Gastroesophageal sphincter (tissue), 3 donors: ENCODE results near the gene CCDC93.

ENCODE experiments used
- CTCF ChIP-seq, 4 experiments: fragments of 200-600 bp in 2 of 4; fragments of 450-650 bp in 2 of 4; sonication (generic) in 1 of 4; IDR thresholded peaks; one replicate each; pipeline ENCODE4 v1.5.1; 2017 to 2019; ENCODE audit warnings: antibody characterized with exemption in 4 of 4, mild to moderate bottlenecking in 2 of 4, moderate library complexity in 2 of 4
- POLR2A ChIP-seq, 2 donors: fragments of 450-650 bp; IDR thresholded peaks; one replicate each; pipeline ENCODE4 v1.6.1; 2017; ENCODE audit warnings: antibody characterized with exemption in 2 of 2, mild to moderate bottlenecking in 2 of 2, moderate library complexity in 1 of 2
- POLR2AphosphoS5 ChIP-seq: sonication (generic); formaldehyde crosslinking; IDR thresholded peaks from one replicate; pipeline ENCODE4 v1.6.1; 2017; ENCODE audit warnings: antibody characterized with exemption

DNA sequence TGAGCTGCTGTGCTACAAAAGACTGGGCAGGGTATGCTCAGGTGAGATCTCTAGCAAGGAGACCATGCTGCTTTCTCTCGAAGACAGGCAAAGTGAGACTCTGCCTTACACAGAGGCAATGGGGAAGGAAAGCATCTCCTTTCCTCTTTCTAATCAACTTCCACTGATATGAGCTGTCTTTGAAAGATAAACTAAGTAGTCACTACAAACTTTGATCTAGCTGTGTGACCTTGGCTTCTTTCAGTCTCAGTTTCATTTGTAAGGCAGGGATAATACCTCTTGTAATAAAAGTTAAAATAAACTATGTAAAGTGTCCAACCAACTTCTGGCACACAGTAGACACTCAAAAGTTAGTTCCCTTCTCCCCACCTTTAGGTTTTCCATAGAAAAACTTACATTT is 7.5 kb downstream of the CCDC93 start:
- no peak for TF ChIP-seq CTCF (IDR thresholded peaks at IDR 0.05)
- TF ChIP-seq POLR2AphosphoS5, result no peak
- TF ChIP-seq POLR2A (IDR thresholded peaks at IDR 0.05), result no peak
